H1 (cell line): ENCODE measurements around the gene MYOM3. TPM values are rescaled to one million over a fixed set of nuclear protein-coding genes. Genes with fewer than 3 reads are reported as not detected.

Experiments
- ATF2 ChIP-seq: IDR thresholded peaks from 2 replicates; pipeline ENCODE4 v1.6.1; 2012; ENCODE audit warnings: low read length, inconsistent platforms
- CTCF ChIP-seq, 3 experiments: IDR thresholded peaks; 1 replicate in 2 of 3; 2 replicates in 1 of 3; pipeline versions ENCODE4 v1.5.1 to v1.6.1; 2011; ENCODE audit warnings: low read length in 3 of 3, mild to moderate bottlenecking in 3 of 3, inconsistent platforms in 2 of 3, low read depth in 1 of 3, moderate library complexity in 1 of 3; ENCODE audit not compliant: insufficient read depth in 1 of 3; ENCODE audit errors: control extremely low read depth in 1 of 3
- NRF1 ChIP-seq: IDR thresholded peaks from 2 replicates; pipeline ENCODE4 v1.6.1; 2011; ENCODE audit warnings: mild to moderate bottlenecking, low read depth, low read length, improper control_type of control experiment
- RFX5 ChIP-seq: IDR thresholded peaks from 2 replicates; pipeline ENCODE4 v1.6.1; 2011; ENCODE audit warnings: low read depth, low read length, improper control_type of control experiment, borderline replicate concordance
- TBP ChIP-seq: IDR thresholded peaks from 2 replicates; pipeline ENCODE4 v1.6.1; 2011; ENCODE audit warnings: low read depth, low read length, improper control_type of control experiment
- ZNF274 ChIP-seq: IDR thresholded peaks from 2 replicates; pipeline ENCODE4 v1.7.0; 2012; ENCODE audit warnings: low read length, borderline replicate concordance; ENCODE audit errors: extremely low read depth
- polyA plus RNA-seq, 7 experiments: library from polyadenylated mRNA; depleted of rRNA in 3 of 7; stranded (reverse) in 5 of 7; unstranded in 2 of 7; fragments of >200 nt in 5 of 7; fragments of 200-250 nt in 2 of 7; gene quantifications; 1 replicate in 5 of 7; 2 replicates in 1 of 7; 4 replicates in 1 of 7; pipeline versions ENCODE4 v1.2.1 to v1.2.3, GENCODE V29; 2011 to 2013; ENCODE audit warnings: missing spikeins in 2 of 7, mixed read lengths in 2 of 7
- total RNA-seq: library from RNA; stranded (reverse); fragmentation: NEBNext Ultra II Directional; extraction: Animal tissue kit (Norgen Biotek cat#: 25700); gene quantifications from 2 replicates; pipeline ENCODE4 v1.2.1, GENCODE V29; 2021

The MYOM3 gene
- total and polyA plus RNA-seq, 2 of the 8 experiments (the other 6 are each of a cell fraction or from before 2014, with no cell fraction given), result 0.08 to 0.09 TPM

- TF ChIP-seq CTCF (IDR thresholded peaks at IDR 0.05; ENCODE audit: control extremely low read depth in 1 of 3, insufficient read depth in 1 of 3, low read depth in 1 of 3, low read length in 3 of 3), result no peak
- TF ChIP-seq TBP, result no peak
- TF ChIP-seq ZNF274, result no peak
- no peak for TF ChIP-seq ATF2
- no peak for TF ChIP-seq RFX5
- no peak for TF ChIP-seq NRF1
Observed at GRCh38 chr1:24109686-24110475, 2.1 kb downstream of the MYOM3 start (continued).
